SK-N-MC (cell line): Measurements from ENCODE around the gene GPANK1.

ENCODE experiments used
- EZH2 ChIP-seq: fragments of 200-600 bp; sonication (generic); IDR thresholded peaks from one replicate; pipeline ENCODE4 v1.6.1; 2017; ENCODE audit warnings: antibody characterized with exemption
- POLR2AphosphoS5 ChIP-seq: IDR thresholded peaks from 2 replicates; pipeline ENCODE4 v1.6.1; 2012; ENCODE audit warnings: mild to moderate bottlenecking, low read depth, low read length, borderline replicate concordance

DNA sequence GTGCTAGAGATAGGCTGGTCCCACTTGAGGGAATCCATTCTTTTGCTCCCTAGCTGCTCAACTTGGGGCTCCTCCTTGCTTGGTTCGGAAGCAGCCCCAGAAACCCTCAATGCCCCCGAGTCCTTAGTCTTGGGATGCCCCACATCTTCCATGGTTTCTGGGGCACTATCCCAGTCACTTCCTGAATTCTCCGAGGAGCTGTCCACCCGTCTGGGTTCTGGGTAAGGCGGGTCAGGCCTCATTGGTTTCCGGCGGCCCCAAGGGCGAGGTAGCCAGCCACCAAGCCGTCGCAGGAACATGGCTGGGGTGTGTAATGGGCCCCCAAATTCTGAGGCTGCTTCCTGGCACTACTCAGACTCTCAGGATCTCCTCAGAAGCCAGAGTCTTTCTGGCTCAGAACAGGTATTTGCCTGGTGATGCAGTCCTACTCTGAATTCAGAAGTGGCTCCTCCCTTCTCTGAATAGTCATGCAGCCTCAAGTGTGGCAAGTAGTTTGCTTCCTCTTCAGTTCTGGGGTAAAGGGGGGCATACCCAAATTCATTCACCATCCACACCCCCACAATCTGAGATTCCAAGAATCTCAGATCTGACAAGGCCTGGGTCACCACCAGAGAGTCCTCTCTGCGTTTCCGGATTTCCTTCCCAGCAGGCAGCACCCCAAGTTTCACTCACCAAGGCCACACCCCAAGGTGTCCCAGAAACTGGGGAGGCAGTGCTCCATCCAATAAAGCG is 5.0 kb downstream of the GPANK1 start:
- TF ChIP-seq POLR2AphosphoS5 = no peak
- TF ChIP-seq EZH2 = no peak
